Non-pigmented ciliary epithelial cell (primary cell): ENCODE data around the gene IFNA17.
"Not testable (repeated sequence)": the region's sequence is repeated elsewhere in the genome, so short reads cannot be mapped to it uniquely, and the experiment has no call there.

Experiments
- DNase-seq: peaks from one replicate; pipeline ENCODE4 v3.0.0-alpha.2; 2010; ENCODE audit warnings: low read depth

IFNA17 gene

GRCh38 chr9:21228122-21228521 lies at the start of gene IFNA17:
Gene IFNA17, minus strand, starts transcription at chr9:21228222. Its CDS starts 49 bp downstream, at chr9:21228173.
- DNase-seq = no peak

DNA sequence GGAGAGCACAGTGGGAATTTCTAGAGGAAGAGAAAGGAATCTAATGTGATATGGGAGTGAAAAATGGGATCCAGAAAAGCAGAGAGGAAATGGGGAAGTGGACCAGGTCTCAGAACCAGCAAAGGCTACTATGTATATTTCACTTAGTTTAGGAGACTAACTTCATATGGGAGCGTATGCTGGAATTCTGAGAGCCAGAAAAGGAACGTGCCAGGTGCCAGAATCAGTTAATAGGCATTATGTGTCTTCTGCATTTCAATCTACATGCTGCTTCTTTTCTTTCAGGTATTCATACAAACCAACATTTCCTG lies 40.3 kb upstream of the IFNA17 start:
- no peak for DNase-seq

GRCh38 chr9:21267485-21268346 lies 39.7 kb upstream of the IFNA17 start:
- DNase-seq = no peak

GRCh38 chr9:21266733-21267484 lies 38.9 kb upstream of the IFNA17 start:
- no peak for DNase-seq

- DNase-seq = no peak
These were observed 37.6 kb upstream of the IFNA17 start for GRCh38 chr9:21265421-21266189.

DNA sequence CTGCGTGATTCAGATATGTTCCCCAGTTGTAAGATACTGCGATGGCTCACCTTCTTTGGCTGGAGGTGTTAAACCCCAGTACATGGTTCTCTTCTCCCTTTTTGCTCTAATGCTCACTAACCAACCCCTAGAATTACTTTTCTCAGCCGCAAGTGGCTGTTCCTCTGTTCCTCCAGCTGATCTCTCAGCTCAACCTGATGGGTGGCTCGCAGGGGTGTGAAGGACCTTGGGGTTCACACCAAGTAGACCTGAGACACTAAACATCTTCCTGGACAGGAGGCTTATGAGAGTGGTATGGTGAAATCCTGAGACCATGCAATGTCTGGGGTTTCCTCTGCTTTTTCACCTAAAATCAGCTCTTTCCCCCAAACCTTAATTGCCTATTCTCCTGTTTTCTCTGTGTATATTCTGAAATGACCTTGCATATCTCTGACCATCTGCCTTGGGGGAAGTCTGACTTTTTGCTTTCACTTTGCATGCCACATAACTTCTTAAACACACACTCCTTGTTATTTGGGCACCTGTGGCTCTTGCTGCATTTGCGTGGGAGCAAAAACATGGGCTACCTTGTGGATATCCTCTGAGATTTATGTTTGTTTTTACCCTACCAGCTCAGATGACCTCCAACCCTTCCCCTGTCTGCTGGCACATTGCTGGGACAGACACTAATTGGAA lies 27.7 kb upstream of the IFNA17 start:
- DNase-seq = no peak

DNA sequence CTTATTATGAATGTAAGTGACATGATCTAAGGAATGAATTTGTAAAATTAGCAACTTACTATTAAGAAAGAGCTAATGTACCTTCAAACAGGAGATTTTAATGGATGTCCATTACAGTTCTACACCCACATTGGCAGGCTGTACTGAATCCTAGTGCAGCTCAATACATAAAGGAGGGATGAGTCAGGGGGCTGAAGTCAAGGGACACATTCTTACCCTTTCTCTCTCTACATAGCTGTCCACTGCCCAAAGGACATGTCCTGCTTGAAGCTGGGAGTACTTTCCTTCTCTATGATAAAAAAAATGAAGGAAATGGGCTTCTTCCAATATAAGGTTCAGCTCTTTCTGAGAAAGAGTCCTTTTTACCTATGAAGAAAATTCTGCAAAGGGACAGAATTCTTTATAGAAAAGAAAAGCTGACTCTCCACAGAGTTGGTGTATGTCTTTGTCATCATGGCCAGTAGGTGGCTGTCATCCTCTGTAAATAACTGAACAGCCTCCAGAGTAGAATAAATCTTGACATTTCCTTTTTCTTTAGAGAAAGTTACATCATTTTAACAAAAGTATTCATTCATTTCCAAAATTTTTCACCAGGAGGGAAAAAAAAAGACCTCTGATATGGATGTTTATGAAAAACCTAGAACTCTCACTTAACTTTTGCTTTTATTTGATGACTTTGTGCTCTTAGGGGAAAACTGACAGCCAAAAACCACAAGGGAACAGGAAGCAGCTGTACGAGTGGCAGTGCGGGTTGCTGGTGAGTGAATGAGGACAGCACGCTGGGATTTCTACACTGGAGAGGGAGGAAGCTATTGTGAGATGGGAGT lies 24.9 kb upstream of the IFNA17 start:
- DNase-seq = peak; percentile 4

DNA sequence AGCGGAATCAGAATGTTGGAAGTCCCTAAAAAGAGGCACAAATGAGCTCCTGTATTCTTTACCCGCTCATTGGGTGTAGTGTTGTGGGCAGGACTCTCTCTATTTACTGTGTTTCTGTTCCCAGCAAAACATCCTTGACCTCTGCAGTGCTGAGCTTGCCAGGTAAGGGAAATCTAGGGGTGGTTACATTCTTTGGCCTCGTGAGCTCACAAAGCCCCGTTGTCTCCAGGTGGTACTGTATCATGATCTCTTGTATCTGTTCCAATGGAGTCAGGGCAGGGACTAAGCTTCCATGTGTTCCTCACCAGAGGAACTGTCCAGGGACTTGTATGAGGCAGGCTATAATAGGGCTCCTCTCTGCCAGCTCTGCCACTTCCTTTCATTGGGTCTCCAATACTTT lies 23.6 kb upstream of the IFNA17 start:
- DNase-seq = no peak

- DNase-seq = no peak
These were observed 23.2 kb upstream of the IFNA17 start for GRCh38 chr9:21251190-21251589.

DNA sequence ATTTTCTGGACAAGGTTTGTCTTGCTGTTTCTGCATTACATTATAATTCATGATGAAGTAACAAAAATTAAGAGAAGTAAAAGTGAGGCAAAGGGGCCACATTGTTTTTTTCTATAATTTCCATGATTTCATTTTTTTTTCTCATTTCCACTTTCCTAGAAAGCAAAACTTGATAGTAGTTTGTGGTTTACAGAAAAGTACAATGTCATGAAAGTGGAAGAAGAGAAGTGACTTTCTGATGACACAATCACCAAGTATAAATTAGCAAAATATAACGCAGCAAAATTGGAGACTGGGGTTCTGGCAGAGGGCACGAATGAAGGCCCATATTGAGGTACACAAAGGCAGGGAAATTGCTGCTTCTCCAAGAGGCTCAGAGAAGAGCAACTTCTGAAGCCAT lies 16.8 kb upstream of the IFNA17 start:
- DNase-seq = no peak

- DNase-seq = no peak
These were observed 11.9 kb upstream of the IFNA17 start, which contains the start of gene IFNA14 for GRCh38 chr9:21239911-21240310. Gene IFNA14, minus strand, starts transcription at chr9:21240005. Its CDS starts 70 bp downstream, at chr9:21239935.

DNA sequence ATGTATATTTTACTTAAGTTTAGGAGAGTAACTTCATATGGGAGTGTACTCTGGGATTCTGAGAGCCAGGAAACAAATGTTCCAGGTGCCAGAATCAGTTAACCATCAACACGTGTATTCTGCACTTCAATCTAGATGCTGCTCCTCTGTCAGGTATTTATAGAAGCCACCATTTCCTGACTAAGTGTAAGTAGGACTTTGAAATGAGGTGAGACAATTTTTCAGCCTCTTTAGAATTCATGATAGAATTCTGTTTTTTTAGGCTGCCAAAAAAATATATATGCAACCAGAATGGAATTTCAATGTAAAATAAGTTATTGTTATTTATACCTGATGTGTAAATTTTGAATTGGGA lies 8.3 kb upstream of the IFNA17 start:
- not testable (repeated sequence) for DNase-seq

GRCh38 chr9:21235468-21236359 lies 7.7 kb upstream of the IFNA17 start:
- DNase-seq = peak; percentile 6

GRCh38 chr9:21234153-21234687 lies 6.2 kb upstream of the IFNA17 start:
- DNase-seq = no peak

- no peak for DNase-seq
These were observed 5.2 kb upstream of the IFNA17 start for GRCh38 chr9:21233258-21233657.

- DNase-seq = not testable (repeated sequence)
These were observed 10.8 kb downstream of the IFNA17 start, which contains the start of gene IFNA16 for GRCh38 chr9:21217211-21217610. Gene IFNA16, minus strand, starts transcription at chr9:21217311. Its CDS starts 6 bp downstream, at chr9:21217305.

- DNase-seq = not testable (repeated sequence)
These were observed 14.4 kb downstream of the IFNA17 start for GRCh38 chr9:21213411-21214326.

GRCh38 chr9:21212160-21212559 lies 15.9 kb downstream of the IFNA17 start:
- DNase-seq = not testable (repeated sequence)

DNA sequence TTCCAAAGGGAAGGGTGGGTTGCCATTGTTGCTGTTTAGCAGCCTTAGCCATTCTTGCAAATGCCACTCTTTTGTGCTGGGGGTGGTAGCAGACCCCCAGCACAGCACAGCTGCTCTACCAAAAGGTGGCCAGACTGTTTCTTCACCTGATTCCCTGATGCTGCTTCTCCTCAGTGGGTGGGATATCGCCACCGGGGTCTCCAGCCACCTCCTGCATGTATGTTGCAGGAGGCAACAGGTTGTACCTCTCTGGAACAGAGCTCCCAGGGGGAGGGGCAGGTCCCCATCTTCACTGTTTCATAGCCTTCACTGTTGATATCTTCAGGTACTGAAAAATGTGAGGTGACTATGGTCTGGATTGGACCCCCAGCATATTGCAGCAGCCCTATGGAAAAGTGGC lies 17.2 kb downstream of the IFNA17 start:
- not testable (repeated sequence) for DNase-seq
